ENCODE results near the gene NPPA.

Gene NPPA

GRCh38 chr1:11874624-11875023 lies 27.0 kb upstream of the NPPA start:
- no peak for DNase-seq

GRCh38 chr1:11874258-11874562 lies 26.6 kb upstream of the NPPA start:
- no peak for DNase-seq

GRCh38 chr1:11873395-11874257 lies 26.0 kb upstream of the NPPA start:
- DNase-seq: no peak

GRCh38 chr1:11872545-11872944 lies 25.0 kb upstream of the NPPA start:
- no peak for DNase-seq

- no peak for DNase-seq
These were observed 22.1 kb upstream of the NPPA start for GRCh38 chr1:11869650-11870207.

- no peak for DNase-seq
These were observed 21.5 kb upstream of the NPPA start for GRCh38 chr1:11869104-11869503.

GRCh38 chr1:11868331-11868980 lies 20.9 kb upstream of the NPPA start:
- DNase-seq: no peak

- DNase-seq: no peak
These were observed 15.3 kb upstream of the NPPA start for GRCh38 chr1:11862890-11863289.

GRCh38 chr1:11860587-11860986 lies 13.0 kb upstream of the NPPA start:
- DNase-seq: no peak

- no peak for DNase-seq
These were observed 12.5 kb upstream of the NPPA start for GRCh38 chr1:11860083-11860482.

- peak in 2 of 58 donors; percentile 1 to 16 for DNase-seq
These were observed 11.6 kb upstream of the NPPA start for GRCh38 chr1:11858968-11859871.

- DNase-seq: no peak
These were observed 11.0 kb upstream of the NPPA start, which contains the start of gene NPPB for GRCh38 chr1:11858613-11858967. Gene NPPB, minus strand, starts transcription at chr1:11858945. Its CDS starts 112 bp downstream, at chr1:11858833.

- DNase-seq: no peak
These were observed 10.6 kb upstream of the NPPA start for GRCh38 chr1:11858158-11858557.

GRCh38 chr1:11857164-11857851 lies 9.7 kb upstream of the NPPA start:
- DNase-seq: no peak

- DNase-seq: no peak
These were observed 9.1 kb upstream of the NPPA start for GRCh38 chr1:11856698-11857097.

- no peak for DNase-seq
These were observed 7.8 kb upstream of the NPPA start for GRCh38 chr1:11855430-11855829.

- DNase-seq: no peak
These were observed 6.9 kb upstream of the NPPA start for GRCh38 chr1:11854519-11854918.

GRCh38 chr1:11851180-11851579 lies 3.6 kb upstream of the NPPA start:
- DNase-seq: no peak

- no peak for DNase-seq
These were observed 2.6 kb upstream of the NPPA start for GRCh38 chr1:11850156-11850555.

- DNase-seq: no peak
These were observed 754 bp upstream of the NPPA start for GRCh38 chr1:11848373-11848700.

GRCh38 chr1:11845641-11846335 lies 1.8 kb downstream of the NPPA start:
- no peak for DNase-seq

All from anterior cingulate cortex (tissue), 58 donors.